H1 (cell line): ENCODE data around the gene MFNG. TPM values are rescaled to one million over a fixed set of nuclear protein-coding genes. Genes with fewer than 3 reads are reported as not detected.

Source experiments
- CTCF ChIA-PET: fragments of 300-600 bp; sonication (Branson Sonifier 250); formaldehyde crosslinking; loops from one replicate; lab custom pipeline; 2021; ENCODE audit not compliant: partially characterized antibody; lab: Charles Lee
- POLR2A ChIA-PET: fragments of 300-600 bp; sonication (Branson Sonifier 250); formaldehyde crosslinking; loops from one replicate; lab custom pipeline; 2021; ENCODE audit warnings: inconsistent platforms; ENCODE audit not compliant: partially characterized antibody; lab: Charles Lee
- DNase-seq, 2 experiments: peaks; one replicate each; pipeline versions ENCODE4 v3.0.0 to v3.0.0-alpha.2; 2010 to 2022; ENCODE audit warnings: low spot score in 2 of 2, low read depth in 1 of 2, mixed read lengths in 1 of 2
- FAIRE-seq: peaks from 2 replicates; lab custom pipeline; 2011; peaks lifted over from hg19 to GRCh38; lab: Jason Lieb, UNC
- H2AFZ ChIP-seq: 2 replicates; pipeline ENCODE4 v1.8.1; 2012; ENCODE audit warnings: low read length, inconsistent platforms
- H2AK5ac ChIP-seq: 2 replicates; pipeline ENCODE4 v1.6.1; 2013; ENCODE audit warnings: low read depth, low read length
- H2BK120ac ChIP-seq: replicated peaks from 2 replicates; pipeline ENCODE3; 2013; ENCODE audit warnings: low read depth, low read length, inconsistent platforms
- H2BK12ac ChIP-seq: 2 replicates; pipeline ENCODE4 v1.6.1; 2013; ENCODE audit warnings: low read depth, low read length
- H2BK15ac ChIP-seq: 2 replicates; pipeline ENCODE4 v1.6.1; 2013; ENCODE audit warnings: low read length
- H2BK20ac ChIP-seq: 2 replicates; pipeline ENCODE4 v1.6.1; 2013; ENCODE audit warnings: low read length
- H2BK5ac ChIP-seq: 2 replicates; pipeline ENCODE4 v1.6.1; 2013; ENCODE audit warnings: low read depth, low read length
- H3K14ac ChIP-seq: 2 replicates; pipeline ENCODE4 v1.6.1; 2013; ENCODE audit warnings: inconsistent platforms; ENCODE audit not compliant: insufficient read length
- H3K18ac ChIP-seq: 2 replicates; pipeline ENCODE4 v1.6.1; 2013; ENCODE audit warnings: low read length; ENCODE audit errors: extremely low read depth
- H3K23ac ChIP-seq: 2 replicates; pipeline ENCODE4 v1.6.1; 2013; ENCODE audit warnings: inconsistent platforms; ENCODE audit not compliant: insufficient read length
- H3K23me2 ChIP-seq: 2 replicates; pipeline ENCODE4 v1.6.1; 2013; ENCODE audit warnings: low read depth, low read length
- H3K27ac ChIP-seq: 2 replicates; pipeline ENCODE4 v1.6.1; 2011; ENCODE audit warnings: low read depth, low read length, inconsistent platforms
- H3K27me3 ChIP-seq, 4 experiments: replicated peaks in 1 of 4; 1 replicate in 1 of 4; 2 replicates in 3 of 4; pipeline versions ENCODE4 v1.6.1 to v1.8.1; 2011 to 2013; ENCODE audit warnings: low read length in 3 of 4, mild to moderate bottlenecking in 3 of 4, inconsistent platforms in 2 of 4, mixed read lengths in 2 of 4, moderate library complexity in 1 of 4; ENCODE audit not compliant: control insufficient read depth in 3 of 4, insufficient read depth in 3 of 4; ENCODE audit errors: extremely low read depth in 1 of 4
- H3K36me3 ChIP-seq, 4 experiments: 2 replicates each; pipeline versions ENCODE4 v1.6.1 to v1.8.1; 2011 to 2013; ENCODE audit warnings: mild to moderate bottlenecking in 4 of 4, low read length in 3 of 4, moderate library complexity in 2 of 4, control low read depth in 1 of 4, inconsistent platforms in 1 of 4; ENCODE audit not compliant: insufficient read depth in 4 of 4, control insufficient read depth in 2 of 4
- H3K4ac ChIP-seq: replicated peaks from 2 replicates; pipeline ENCODE3; 2013; ENCODE audit warnings: low read length, low read depth, mixed read lengths, inconsistent platforms; ENCODE audit not compliant: insufficient read length
- H3K4me1 ChIP-seq, 4 experiments: replicated peaks in 1 of 4; 1 replicate in 1 of 4; 2 replicates in 3 of 4; pipeline versions ENCODE4 v1.6.1 to v1.8.1; 2011 to 2013; ENCODE audit warnings: low read length in 3 of 4, inconsistent platforms in 2 of 4, mixed read lengths in 1 of 4; ENCODE audit not compliant: insufficient read depth in 4 of 4, control insufficient read depth in 3 of 4
- H3K4me2 ChIP-seq, 2 experiments: 2 replicates each; pipeline versions ENCODE4 v1.6.1 to v1.8.1; 2011 to 2013; ENCODE audit warnings: low read depth in 2 of 2, low read length in 2 of 2, control low read depth in 1 of 2, inconsistent platforms in 1 of 2, mild to moderate bottlenecking in 1 of 2; ENCODE audit not compliant: insufficient read depth in 1 of 2
- H3K4me3 ChIP-seq, 4 experiments: fragments of 200-600, 300-600 bp in 1 of 4; sonication (generic), shearing (Covaris generic), sonication (Bioruptor Twin) in 1 of 4; 2 replicates each; pipeline versions ENCODE4 v1.5.1 to v1.8.1; 2011 to 2016; ENCODE audit warnings: low read length in 4 of 4, low read depth in 3 of 4, control low read depth in 2 of 4, inconsistent platforms in 2 of 4, mild to moderate bottlenecking in 2 of 4, mixed read lengths in 1 of 4, moderate library complexity in 1 of 4; ENCODE audit not compliant: insufficient read depth in 2 of 4; ENCODE audit errors: extremely low read depth in 1 of 4
- H3K56ac ChIP-seq: replicated peaks from 2 replicates; pipeline ENCODE3; 2013; ENCODE audit warnings: low read depth, mild to moderate bottlenecking, mixed read lengths, low read length, inconsistent platforms; ENCODE audit not compliant: insufficient read length
- H3K79me1 ChIP-seq: 2 replicates; pipeline ENCODE4 v1.6.1; 2013; ENCODE audit warnings: low read depth, low read length, control low read depth
- H3K79me2 ChIP-seq, 2 experiments: 2 replicates each; pipeline versions ENCODE4 v1.6.1 to v1.8.1; 2012 to 2013; ENCODE audit warnings: low read length in 2 of 2, mild to moderate bottlenecking in 2 of 2, inconsistent platforms in 1 of 2; ENCODE audit not compliant: insufficient read depth in 2 of 2, control insufficient read depth in 1 of 2
- H3K9ac ChIP-seq, 4 experiments: replicated peaks in 1 of 4; 1 replicate in 1 of 4; 2 replicates in 3 of 4; pipeline versions ENCODE4 v1.6.1 to v1.8.1; 2011 to 2013; ENCODE audit warnings: low read depth in 3 of 4, low read length in 3 of 4, control low read depth in 2 of 4, mild to moderate bottlenecking in 2 of 4, moderate library complexity in 2 of 4, inconsistent platforms in 1 of 4; ENCODE audit errors: extremely low read depth in 1 of 4
- H3K9me3 ChIP-seq, 2 experiments: 2 replicates each; pipeline versions ENCODE4 v1.6.1 to v1.8.1; 2012 to 2013; ENCODE audit warnings: mild to moderate bottlenecking in 2 of 2, moderate library complexity in 2 of 2, control low read depth in 1 of 2, inconsistent platforms in 1 of 2, low read depth in 1 of 2, low read length in 1 of 2, mixed read lengths in 1 of 2; ENCODE audit not compliant: insufficient read depth in 2 of 2
- H4K20me1 ChIP-seq, 2 experiments: replicated peaks in 1 of 2; 2 replicates each; pipeline versions ENCODE3 to v1.8.1; 2011 to 2013; ENCODE audit warnings: inconsistent platforms in 2 of 2, low read length in 2 of 2, mild to moderate bottlenecking in 1 of 2; ENCODE audit not compliant: insufficient read depth in 2 of 2, control insufficient read depth in 1 of 2
- H4K5ac ChIP-seq: 2 replicates; pipeline ENCODE4 v1.6.1; 2013; ENCODE audit warnings: low read length, low read depth, mixed read lengths, inconsistent platforms; ENCODE audit not compliant: insufficient read length
- H4K8ac ChIP-seq: 2 replicates; pipeline ENCODE4 v1.8.0; 2013; ENCODE audit warnings: mild to moderate bottlenecking, moderate library complexity, low read length, inconsistent platforms; ENCODE audit not compliant: insufficient read depth; ENCODE audit errors: extremely low read depth
- H4K91ac ChIP-seq: replicated peaks from 2 replicates; pipeline ENCODE3; 2013; ENCODE audit warnings: low read length, mixed read lengths, inconsistent platforms; ENCODE audit not compliant: insufficient read length
- EZH2 ChIP-seq: fragments of 200-600 bp; sonication (generic); IDR thresholded peaks from 2 replicates; pipeline ENCODE4 v1.7.1; 2012; ENCODE audit warnings: low read depth, mild to moderate bottlenecking, moderate library complexity, low read length, inconsistent platforms; ENCODE audit not compliant: severe bottlenecking
- WGBS, 2 experiments: shearing (Covaris generic) in 1 of 2; methylation state at CpG; one replicate each; pipeline versions ENCODE4 v1.1.6 to v1.1.7; 2013 to 2015; ENCODE audit warnings: low lambda C conversion rate in 2 of 2, mixed read lengths in 2 of 2, inconsistent platforms in 1 of 2, low coverage in 1 of 2, missing lambda C conversion rate in 1 of 2; ENCODE audit not compliant: insufficient replicate concordance in 2 of 2, insufficient coverage in 1 of 2, insufficient read length in 1 of 2; ENCODE audit errors: extremely low coverage in 1 of 2, missing lambda C conversion rate in 1 of 2; 5-methylcytosine and 5-hydroxymethylcytosine counted together
- polyA plus RNA-seq, 7 experiments: library from polyadenylated mRNA; depleted of rRNA in 3 of 7; stranded (reverse) in 5 of 7; unstranded in 2 of 7; fragments of >200 nt in 5 of 7; fragments of 200-250 nt in 2 of 7; gene quantifications; 1 replicate in 5 of 7; 2 replicates in 1 of 7; 4 replicates in 1 of 7; pipeline versions ENCODE4 v1.2.1 to v1.2.3, GENCODE V29; 2011 to 2013; ENCODE audit warnings: missing spikeins in 2 of 7, mixed read lengths in 2 of 7
- total RNA-seq: library from RNA; stranded (reverse); fragmentation: NEBNext Ultra II Directional; extraction: Animal tissue kit (Norgen Biotek cat#: 25700); gene quantifications from 2 replicates; pipeline ENCODE4 v1.2.1, GENCODE V29; 2021

The MFNG gene
- total and polyA plus RNA-seq, 2 of the 8 experiments (the other 6 are each of a cell fraction or from before 2014, with no cell fraction given): 1.7 to 5.5 TPM

- H3K4me3 ChIP-seq: no peak overlapping the region
- H3K9ac ChIP-seq: no peak overlapping the region
Measured at GRCh38 chr22:37502342-37503182, 16.4 kb upstream of the MFNG start.

More at GRCh38 chr22:37502342-37503182, 16.4 kb upstream of the MFNG start:
- H2BK12ac ChIP-seq: no peak overlapping the region
- H3K27ac ChIP-seq: no peak overlapping the region
- H3K14ac ChIP-seq: no peak overlapping the region
- no peak overlapping the region for H3K4ac ChIP-seq
- CTCF ChIA-PET: interaction anchor here (0.8 to 7.3 kb wide), 6 partner anchors 9 to 44 kb away, joined by 3 to 45 read pairs (median 4); no protein-coding TSS in a partner anchor
- POLR2A ChIA-PET: interaction anchor here (1.4 kb wide), 1 partner anchor 14 kb away, joined by 3 read pairs; no protein-coding TSS in a partner anchor
- H3K36me3 ChIP-seq: no peaks in the 10 kb centered on the region; a peak in 2 of 8 replicates
- H4K8ac ChIP-seq: no peak overlapping the region; the same call in 1 of the 2 replicates
- H3K79me1 ChIP-seq: no peaks in the 10 kb centered on the region
- no peaks in the 10 kb centered on the region for H3K79me2 ChIP-seq
- no peak for DNase-seq
- no peak for FAIRE-seq
- 83% methylated on average over 16 of the region's 16 CpGs; no CpG with 5 or more reads in 1 of the 2 experiments for WGBS, 2 experiments
- no peak overlapping the region for H4K5ac ChIP-seq
- no peak overlapping the region for H2BK120ac ChIP-seq
- H3K56ac ChIP-seq: no peak overlapping the region
- no peaks in the 10 kb centered on the region for H3K27me3 ChIP-seq
- peaks cover 0 to 23% (median 10%) of the 10 kb centered on the region in 4 experiments; a peak in 5 of 7 replicates for H3K4me1 ChIP-seq
- H3K9me3 ChIP-seq: no peaks in the 10 kb centered on the region
- H4K20me1 ChIP-seq: no peaks in the 10 kb centered on the region
- no peak overlapping the region for H2BK15ac ChIP-seq
- TF ChIP-seq EZH2: no peak
- TF ChIP-seq, all 59 proteins: peak for 0
- H2AK5ac ChIP-seq: no peak overlapping the region
- no peak overlapping the region for H4K91ac ChIP-seq
- no peak overlapping the region for H2AFZ ChIP-seq
- H3K4me2 ChIP-seq: no peak overlapping the region
- H3K18ac ChIP-seq: no peak overlapping the region; the same call in 1 of the 2 replicates
- no peak overlapping the region for H2BK20ac ChIP-seq
- H2BK5ac ChIP-seq: 0 out of 2 replicates have a peak overlapping the region, but pooled peaks have one; percentile 52
- H3K23me2 ChIP-seq: no peaks in the 10 kb centered on the region
- no peak overlapping the region for H3K23ac ChIP-seq
